Endothelial cell of hepatic sinusoid (primary cell): ENCODE data around the gene PKHD1.

ENCODE experiments used
- in situ Hi-C: cut with HindIII; loops from 2 replicates; pipeline ENCODE4 v1.10.0; 2017; ENCODE audit warnings: low sequenced_read_pairs

Gene PKHD1

GRCh38 chr6:52087498-52087999, at the start of gene PKHD1:
Gene PKHD1, minus strand, starts transcription at chr6:52087613. Its CDS starts 2,680 bp downstream, at chr6:52084933.
- in situ Hi-C loops: no loop called here

GRCh38 chr6:52136934-52137467, 49.6 kb upstream of the PKHD1 start:
- in situ Hi-C loops: no loop called here

GRCh38 chr6:52136055-52136454, 48.6 kb upstream of the PKHD1 start:
- in situ Hi-C loops: no loop called here

GRCh38 chr6:52135217-52135616, 47.8 kb upstream of the PKHD1 start:
- in situ Hi-C loops: no loop called here

GRCh38 chr6:52134011-52134410, 46.6 kb upstream of the PKHD1 start:
- in situ Hi-C loops: no loop called here

GRCh38 chr6:52133324-52133723, 45.9 kb upstream of the PKHD1 start:
- in situ Hi-C loops: no loop called here

- in situ Hi-C loops: no loop called here
These were observed 44.9 kb upstream of the PKHD1 start for GRCh38 chr6:52132292-52132691.

- in situ Hi-C loops: no loop called here
These were observed 43.0 kb upstream of the PKHD1 start for GRCh38 chr6:52130440-52130839.

- in situ Hi-C loops: no loop called here
These were observed 40.5 kb upstream of the PKHD1 start for GRCh38 chr6:52127957-52128356.

GRCh38 chr6:52126231-52126630, 38.8 kb upstream of the PKHD1 start:
- in situ Hi-C loops: no loop called here

- in situ Hi-C loops: no loop called here
These were observed 38.2 kb upstream of the PKHD1 start for GRCh38 chr6:52125572-52125971.

GRCh38 chr6:52125139-52125538, 37.7 kb upstream of the PKHD1 start:
- in situ Hi-C loops: no loop called here

GRCh38 chr6:52124126-52125121, 37.0 kb upstream of the PKHD1 start:
- in situ Hi-C loops: loop anchor here (5.0 kb wide), 1 partner anchor 57 kb away; no protein-coding TSS in a partner anchor

- in situ Hi-C loops: loop anchor here (5.0 kb wide), 1 partner anchor 56 kb away; no protein-coding TSS in a partner anchor
These were observed 35.8 kb upstream of the PKHD1 start for GRCh38 chr6:52123251-52123650.

- in situ Hi-C loops: no loop called here
These were observed 29.9 kb upstream of the PKHD1 start for GRCh38 chr6:52117352-52117751.

GRCh38 chr6:52116605-52116948, 29.2 kb upstream of the PKHD1 start:
- in situ Hi-C loops: no loop called here

GRCh38 chr6:52115891-52116604, 28.6 kb upstream of the PKHD1 start:
- in situ Hi-C loops: no loop called here

GRCh38 chr6:52115145-52115741, 27.8 kb upstream of the PKHD1 start:
- in situ Hi-C loops: no loop called here

- in situ Hi-C loops: no loop called here
These were observed 21.8 kb upstream of the PKHD1 start for GRCh38 chr6:52109171-52109571.

- in situ Hi-C loops: no loop called here
These were observed 20.7 kb upstream of the PKHD1 start for GRCh38 chr6:52108128-52108527.

GRCh38 chr6:52106994-52107393, 19.6 kb upstream of the PKHD1 start:
- in situ Hi-C loops: no loop called here
